ENCODE data around the gene VPS35. TPM values are rescaled to one million over a fixed set of nuclear protein-coding genes. Genes with fewer than 3 reads are reported as not detected.

Gene VPS35
- total RNA-seq, 3 donors from 2014 or later (not counting 1 experiment from before 2014, with no cell fraction given) = 32.8 to 44.1 (median 43.7) TPM

DNA sequence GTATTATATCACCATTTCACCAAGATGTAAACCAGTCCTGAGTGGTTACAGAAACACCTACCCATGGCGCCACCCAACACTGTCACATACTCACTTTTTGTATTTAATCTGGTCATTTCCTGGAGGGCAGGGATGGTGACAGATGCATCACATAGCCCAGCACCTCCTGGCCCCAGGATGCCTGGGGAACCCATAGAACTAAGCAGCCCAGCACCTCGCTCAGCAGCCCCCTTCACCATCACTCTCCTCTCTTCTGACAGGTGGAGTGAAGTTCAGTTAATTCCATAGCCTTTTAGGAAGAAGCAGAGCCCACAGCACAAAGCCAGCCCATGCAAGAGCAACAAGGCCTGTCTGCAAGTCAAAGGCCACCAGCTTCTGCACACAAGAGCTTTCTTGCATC lies 31.6 kb upstream of the VPS35 start:
- Histone ChIP-seq H3K27me3 (ENCODE audit: control insufficient read depth, insufficient read depth, low read length) (no peaks in the 10 kb centered on the region), H3K4me1 (ENCODE audit: control insufficient read depth, insufficient read depth, low read length) (no peaks in the 10 kb centered on the region), H3K27ac (ENCODE audit: low read length) (no peak overlapping the region), H3K36me3 (ENCODE audit: control insufficient read depth, insufficient read depth, low read length) (no peaks in the 10 kb centered on the region), H3K9me3 (ENCODE audit: control insufficient read depth, insufficient read depth, low read length) (no peaks in the 10 kb centered on the region), H3K4me3 (ENCODE audit: low read length) (no peak overlapping the region)
- DNase-seq (no peak), ATAC-seq (peak in 1 of 3 donors; percentile 30)
- TF ChIP-seq, protein P1, sequence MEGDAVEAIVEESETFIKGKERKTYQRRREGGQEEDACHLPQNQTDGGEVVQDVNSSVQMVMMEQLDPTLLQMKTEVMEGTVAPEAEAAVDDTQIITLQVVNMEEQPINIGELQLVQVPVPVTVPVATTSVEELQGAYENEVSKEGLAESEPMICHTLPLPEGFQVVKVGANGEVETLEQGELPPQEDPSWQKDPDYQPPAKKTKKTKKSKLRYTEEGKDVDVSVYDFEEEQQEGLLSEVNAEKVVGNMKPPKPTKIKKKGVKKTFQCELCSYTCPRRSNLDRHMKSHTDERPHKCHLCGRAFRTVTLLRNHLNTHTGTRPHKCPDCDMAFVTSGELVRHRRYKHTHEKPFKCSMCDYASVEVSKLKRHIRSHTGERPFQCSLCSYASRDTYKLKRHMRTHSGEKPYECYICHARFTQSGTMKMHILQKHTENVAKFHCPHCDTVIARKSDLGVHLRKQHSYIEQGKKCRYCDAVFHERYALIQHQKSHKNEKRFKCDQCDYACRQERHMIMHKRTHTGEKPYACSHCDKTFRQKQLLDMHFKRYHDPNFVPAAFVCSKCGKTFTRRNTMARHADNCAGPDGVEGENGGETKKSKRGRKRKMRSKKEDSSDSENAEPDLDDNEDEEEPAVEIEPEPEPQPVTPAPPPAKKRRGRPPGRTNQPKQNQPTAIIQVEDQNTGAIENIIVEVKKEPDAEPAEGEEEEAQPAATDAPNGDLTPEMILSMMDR (IDR thresholded peaks at IDR 0.05) = no peak
- 97% methylated on average over 2 of the region's 2 CpGs for WGBS (ENCODE audit: insufficient coverage)
- Mint-ChIP-seq H3K9me3 (no peaks in the 10 kb centered on the region), H3K4me3 (no peak overlapping the region), H3K27me3 (ENCODE audit: low read depth in 2 of 2) (peaks cover 0 to 3% of the 10 kb centered on the region in 2 donors), H3K4me1 (no peaks in the 10 kb centered on the region), H3K36me3 (no peaks in the 10 kb centered on the region), H3K27ac (no peak overlapping the region)
- intact Hi-C loops (cut with micrococcal nuclease) = no loop called here

DNA sequence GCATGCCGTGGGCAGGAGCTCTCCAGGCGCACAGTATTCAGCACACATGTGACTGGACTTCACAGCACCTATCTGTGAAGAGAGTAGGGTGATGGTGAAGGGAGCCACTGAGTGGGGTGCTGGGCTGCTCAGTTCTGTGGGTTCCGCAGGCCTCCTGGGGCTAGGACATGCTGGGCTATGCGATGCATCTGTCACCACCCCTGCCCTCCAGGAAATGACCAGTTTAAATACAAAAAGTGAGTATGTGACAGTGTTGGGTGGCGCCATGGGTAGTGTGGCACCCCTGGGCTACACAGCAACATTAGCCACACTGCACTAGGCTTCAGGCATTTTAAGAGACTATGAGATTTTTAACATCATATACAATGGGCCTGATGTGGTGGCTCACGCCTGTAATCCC lies 30.6 kb upstream of the VPS35 start:
- Histone ChIP-seq H3K4me1 (ENCODE audit: control insufficient read depth, insufficient read depth, low read length) (no peaks in the 10 kb centered on the region), H3K27me3 (ENCODE audit: control insufficient read depth, insufficient read depth, low read length) (no peaks in the 10 kb centered on the region), H3K27ac (ENCODE audit: low read length) (no peak overlapping the region), H3K4me3 (ENCODE audit: low read length) (no peak overlapping the region), H3K36me3 (ENCODE audit: control insufficient read depth, insufficient read depth, low read length) (no peaks in the 10 kb centered on the region), H3K9me3 (ENCODE audit: control insufficient read depth, insufficient read depth, low read length) (no peaks in the 10 kb centered on the region)
- DNase-seq (no peak), ATAC-seq (no peak)
- peaks cover 0 to 3% of the 10 kb centered on the region in 2 donors for H3K27me3 Mint-ChIP-seq (ENCODE audit: low read depth in 2 of 2)
- intact Hi-C loops (cut with micrococcal nuclease) = no loop called here
- no peaks in the 10 kb centered on the region for H3K9me3 Mint-ChIP-seq
- no peaks in the 10 kb centered on the region for H3K36me3 Mint-ChIP-seq
- no peak overlapping the region for H3K4me3 Mint-ChIP-seq
- 88% methylated on average over 6 of the region's 6 CpGs for WGBS (ENCODE audit: insufficient coverage)
- TF ChIP-seq, protein P1 (IDR thresholded peaks at IDR 0.05) = no peak
- no peak overlapping the region for H3K27ac Mint-ChIP-seq
- no peaks in the 10 kb centered on the region for H3K4me1 Mint-ChIP-seq

DNA sequence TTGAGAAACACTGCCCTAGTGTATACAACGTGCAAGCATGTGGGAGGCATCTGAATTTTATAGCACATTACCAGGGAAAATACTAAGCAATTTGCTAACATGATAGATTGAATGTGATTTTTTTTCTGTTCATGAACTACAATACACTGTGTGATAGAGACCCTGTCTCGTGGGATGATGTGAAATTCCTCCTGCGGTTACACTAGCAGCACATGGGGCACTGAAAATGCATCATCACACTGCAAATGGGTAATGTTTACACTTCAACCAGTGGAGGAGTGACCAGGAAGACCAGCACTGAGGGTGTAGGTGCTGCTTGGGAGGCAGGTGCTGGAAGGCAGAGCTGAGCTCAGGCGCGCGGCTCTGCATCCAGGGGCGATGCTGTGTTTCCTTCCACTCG lies 29.2 kb upstream of the VPS35 start:
- intact Hi-C loops (cut with micrococcal nuclease) = no loop called here
- ATAC-seq = no peak
- TF ChIP-seq, protein P1 (IDR thresholded peaks at IDR 0.05) = no peak
- Mint-ChIP-seq H3K27me3 (ENCODE audit: low read depth in 2 of 2) (peaks cover 3 to 6% of the 10 kb centered on the region in 2 donors), H3K9me3 (no peaks in the 10 kb centered on the region), H3K4me3 (no peak overlapping the region), H3K27ac (no peak overlapping the region), H3K36me3 (no peaks in the 10 kb centered on the region), H3K4me1 (no peaks in the 10 kb centered on the region)
- H3K27me3 ChIP-seq (ENCODE audit: control insufficient read depth, insufficient read depth, low read length) = no peaks in the 10 kb centered on the region
- no peaks in the 10 kb centered on the region for H3K36me3 ChIP-seq (ENCODE audit: control insufficient read depth, insufficient read depth, low read length)
- H3K4me3 ChIP-seq (ENCODE audit: low read length) = no peak overlapping the region
- WGBS (ENCODE audit: insufficient coverage) = 93% methylated on average over 8 of the region's 8 CpGs
- no peaks in the 10 kb centered on the region for H3K9me3 ChIP-seq (ENCODE audit: control insufficient read depth, insufficient read depth, low read length)
- no peak overlapping the region for H3K27ac ChIP-seq (ENCODE audit: low read length)
- H3K4me1 ChIP-seq (ENCODE audit: control insufficient read depth, insufficient read depth, low read length) = no peaks in the 10 kb centered on the region
- no peak for DNase-seq

DNA sequence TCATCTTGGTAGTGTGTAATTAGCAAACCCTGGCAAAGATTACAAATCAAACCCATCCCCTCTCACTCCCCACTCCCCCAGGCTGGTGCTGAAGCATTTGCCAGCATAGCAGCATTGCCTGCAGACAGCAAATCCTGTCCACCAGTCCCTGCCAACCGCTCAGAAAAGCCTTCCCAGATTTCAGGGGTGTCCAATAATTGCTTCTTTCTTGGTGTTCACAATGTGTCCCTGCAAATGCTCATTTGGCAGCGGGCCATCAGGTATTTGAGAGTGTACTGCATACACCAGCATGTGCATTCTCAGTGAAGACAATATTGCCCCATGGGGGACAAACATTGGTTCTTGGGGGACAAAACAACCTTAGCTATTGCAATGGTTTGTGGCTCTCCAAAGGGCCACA lies 28.7 kb upstream of the VPS35 start:
- no peak for DNase-seq

More for the DNA sequence above, 28.7 kb upstream of the VPS35 start:
- no peaks in the 10 kb centered on the region for H3K4me1 Mint-ChIP-seq
- WGBS (ENCODE audit: insufficient coverage) = 80% methylated on average over 2 of the region's 2 CpGs
- peaks cover 3 to 6% of the 10 kb centered on the region in 2 donors for H3K27me3 Mint-ChIP-seq (ENCODE audit: low read depth in 2 of 2)
- no peak overlapping the region for H3K4me3 Mint-ChIP-seq
- Histone ChIP-seq H3K27ac (ENCODE audit: low read length) (no peak overlapping the region), H3K4me1 (ENCODE audit: control insufficient read depth, insufficient read depth, low read length) (peaks cover under 1% of the 10 kb centered on the region), H3K27me3 (ENCODE audit: control insufficient read depth, insufficient read depth, low read length) (no peaks in the 10 kb centered on the region), H3K9me3 (ENCODE audit: control insufficient read depth, insufficient read depth, low read length) (no peaks in the 10 kb centered on the region), H3K4me3 (ENCODE audit: low read length) (no peak overlapping the region), H3K36me3 (ENCODE audit: control insufficient read depth, insufficient read depth, low read length) (no peaks in the 10 kb centered on the region)
- intact Hi-C loops (cut with micrococcal nuclease) = no loop called here
- no peak overlapping the region for H3K27ac Mint-ChIP-seq
- no peak for ATAC-seq
- H3K9me3 Mint-ChIP-seq = no peaks in the 10 kb centered on the region
- TF ChIP-seq, protein P1 (IDR thresholded peaks at IDR 0.05) = no peak
- no peaks in the 10 kb centered on the region for H3K36me3 Mint-ChIP-seq

Measured in natural killer cell (primary cell).